B cell (primary cell): ENCODE data around the gene NKX1-2.

ENCODE experiments used
- EZH2 ChIP-seq: IDR thresholded peaks from 2 replicates; pipeline ENCODE4 v1.6.1; 2012; ENCODE audit warnings: borderline replicate concordance, low read depth, mild to moderate bottlenecking, moderate library complexity, low read length; ENCODE audit not compliant: insufficient read depth, poor library complexity, severe bottlenecking
- TF ChIP-seq, protein P1 (sequence below): fragments of 200-600 bp; IDR thresholded peaks from one replicate; pipeline ENCODE4 v1.8.0; 2022; ENCODE audit warnings: antibody characterized with exemption, mild to moderate bottlenecking

DNA sequence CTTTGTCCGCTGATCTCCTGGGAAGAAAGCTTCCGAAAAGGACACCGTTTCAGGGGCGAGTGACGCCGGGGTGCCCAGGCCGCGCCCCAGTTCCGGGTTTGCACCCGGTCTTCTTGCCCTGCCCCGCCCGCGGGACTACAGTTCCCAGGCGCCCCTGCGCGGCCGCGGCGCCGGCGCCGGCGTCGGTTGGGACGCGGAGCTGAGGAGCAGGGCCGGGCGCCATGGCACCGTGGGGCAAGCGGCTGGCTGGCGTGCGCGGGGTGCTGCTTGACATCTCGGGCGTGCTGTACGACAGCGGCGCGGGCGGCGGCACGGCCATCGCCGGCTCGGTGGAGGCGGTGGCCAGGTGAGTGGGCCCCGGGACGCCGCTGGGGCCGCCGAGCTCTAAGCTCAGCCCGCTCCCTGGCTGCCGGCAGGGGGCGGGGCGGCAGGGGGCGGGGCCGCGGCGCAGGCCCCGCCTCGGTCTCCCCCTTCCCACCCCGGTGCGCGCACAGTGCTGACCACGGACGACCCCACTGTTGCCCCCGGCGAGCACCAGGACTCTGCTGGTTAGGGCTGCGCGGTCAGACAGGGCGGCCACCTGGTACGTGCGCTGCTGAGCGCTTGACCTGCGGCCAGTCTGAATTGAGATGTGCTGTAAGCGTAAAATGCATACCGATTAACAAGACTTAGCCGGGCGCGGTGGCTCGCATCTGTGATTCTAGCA lies 12.0 kb upstream of the NKX1-2 start, which contains the start of gene LHPP:
- TF ChIP-seq, protein P1, sequence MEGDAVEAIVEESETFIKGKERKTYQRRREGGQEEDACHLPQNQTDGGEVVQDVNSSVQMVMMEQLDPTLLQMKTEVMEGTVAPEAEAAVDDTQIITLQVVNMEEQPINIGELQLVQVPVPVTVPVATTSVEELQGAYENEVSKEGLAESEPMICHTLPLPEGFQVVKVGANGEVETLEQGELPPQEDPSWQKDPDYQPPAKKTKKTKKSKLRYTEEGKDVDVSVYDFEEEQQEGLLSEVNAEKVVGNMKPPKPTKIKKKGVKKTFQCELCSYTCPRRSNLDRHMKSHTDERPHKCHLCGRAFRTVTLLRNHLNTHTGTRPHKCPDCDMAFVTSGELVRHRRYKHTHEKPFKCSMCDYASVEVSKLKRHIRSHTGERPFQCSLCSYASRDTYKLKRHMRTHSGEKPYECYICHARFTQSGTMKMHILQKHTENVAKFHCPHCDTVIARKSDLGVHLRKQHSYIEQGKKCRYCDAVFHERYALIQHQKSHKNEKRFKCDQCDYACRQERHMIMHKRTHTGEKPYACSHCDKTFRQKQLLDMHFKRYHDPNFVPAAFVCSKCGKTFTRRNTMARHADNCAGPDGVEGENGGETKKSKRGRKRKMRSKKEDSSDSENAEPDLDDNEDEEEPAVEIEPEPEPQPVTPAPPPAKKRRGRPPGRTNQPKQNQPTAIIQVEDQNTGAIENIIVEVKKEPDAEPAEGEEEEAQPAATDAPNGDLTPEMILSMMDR = peak; percentile 35
- TF ChIP-seq EZH2 = no peak
